Measurements from ENCODE around the gene CANT1. TPM values are rescaled to one million over a fixed set of nuclear protein-coding genes. Genes with fewer than 3 reads are reported as not detected.
"Not testable (repeated sequence)": the region's sequence is repeated elsewhere in the genome, so short reads cannot be mapped to it uniquely, and the experiment has no call there.

The CANT1 gene
- total RNA-seq, 3 donors from 2014 or later = 26.1 to 48.1 (median 41.0) TPM

GRCh38 chr17:78966123-78966813 lies 43.3 kb downstream of the CANT1 start:
- peaks cover 0 to under 1% of the 10 kb centered on the region in 2 donors for H3K4me1 ChIP-seq
- no peak overlapping the region for H3K4me3 ChIP-seq
- TF ChIP-seq POLR2A (IDR thresholded peaks at IDR 0.05) = no peak
- no peak for TF ChIP-seq CTCF (IDR thresholded peaks at IDR 0.05)
- no peak for TF ChIP-seq POLR2AphosphoS5 (IDR thresholded peaks at IDR 0.05)
- no peaks in the 10 kb centered on the region for H3K36me3 ChIP-seq
- intact Hi-C loops (cut with DNase I; ENCODE audit: low total_unique reads) = no loop called here
- no peak for DNase-seq (ENCODE audit: low spot score in 2 of 2)
- no peaks in the 10 kb centered on the region for H3K27me3 ChIP-seq
- H3K27ac ChIP-seq = no peak overlapping the region
- no peaks in the 10 kb centered on the region for H3K9me3 ChIP-seq

GRCh38 chr17:78965491-78965924 lies 44.1 kb downstream of the CANT1 start:
- no peak overlapping the region for H3K27ac ChIP-seq
- TF ChIP-seq POLR2AphosphoS5 (IDR thresholded peaks at IDR 0.05) (no peak), POLR2A (IDR thresholded peaks at IDR 0.05) (no peak), CTCF (IDR thresholded peaks at IDR 0.05) (no peak)

GRCh38 chr17:78963378-78963777 lies 46.2 kb downstream of the CANT1 start:
- no peak for TF ChIP-seq CTCF (IDR thresholded peaks at IDR 0.05)
- no peak for TF ChIP-seq POLR2AphosphoS5 (IDR thresholded peaks at IDR 0.05)
- no peak for TF ChIP-seq POLR2A (IDR thresholded peaks at IDR 0.05)
- intact Hi-C loops (cut with DNase I; ENCODE audit: low total_unique reads) = no loop called here
- H3K4me1 ChIP-seq = no peaks in the 10 kb centered on the region
- no peak overlapping the region for H3K4me3 ChIP-seq
- no peaks in the 10 kb centered on the region for H3K36me3 ChIP-seq
- H3K9me3 ChIP-seq = no peaks in the 10 kb centered on the region
- no peak overlapping the region for H3K27ac ChIP-seq
- H3K27me3 ChIP-seq = no peaks in the 10 kb centered on the region
- DNase-seq (ENCODE audit: low spot score in 2 of 2) = no peak

More at GRCh38 chr17:78965491-78965924, 44.1 kb downstream of the CANT1 start:
- no peaks in the 10 kb centered on the region for H3K36me3 ChIP-seq
- H3K4me3 ChIP-seq = no peak overlapping the region
- no peak for DNase-seq (ENCODE audit: low spot score in 2 of 2)
- intact Hi-C loops (cut with DNase I; ENCODE audit: low total_unique reads) = no loop called here
- H3K9me3 ChIP-seq = no peaks in the 10 kb centered on the region
- H3K27me3 ChIP-seq = no peaks in the 10 kb centered on the region
- no peaks in the 10 kb centered on the region for H3K4me1 ChIP-seq

GRCh38 chr17:78962984-78963348 lies 46.6 kb downstream of the CANT1 start:
- H3K9me3 ChIP-seq; DNase-seq (ENCODE audit: low spot score in 2 of 2); H3K4me3 ChIP-seq; H3K27me3 ChIP-seq; H3K36me3 ChIP-seq; H3K4me1 ChIP-seq; intact Hi-C loops (cut with DNase I; ENCODE audit: low total_unique reads); H3K27ac ChIP-seq: not testable (repeated sequence)

- DNase-seq (ENCODE audit: low spot score in 2 of 2) = no peak
- Histone ChIP-seq H3K27me3 (no peaks in the 10 kb centered on the region), H3K4me3 (no peak overlapping the region), H3K27ac (no peak overlapping the region), H3K9me3 (no peaks in the 10 kb centered on the region), H3K36me3 (no peaks in the 10 kb centered on the region), H3K4me1 (no peaks in the 10 kb centered on the region)
- intact Hi-C loops (cut with DNase I; ENCODE audit: low total_unique reads) = no loop called here
- TF ChIP-seq POLR2AphosphoS5 (IDR thresholded peaks at IDR 0.05) (no peak), CTCF (IDR thresholded peaks at IDR 0.05) (no peak), POLR2A (IDR thresholded peaks at IDR 0.05) (no peak)
Observed at GRCh38 chr17:78962345-78962983, 47.1 kb downstream of the CANT1 start.

Data from breast epithelium (tissue), 4 donors.